Gastroesophageal sphincter (tissue), 3 donors: ENCODE data around the gene RMDN2.
"Not testable (repeated sequence)": the region's sequence is repeated elsewhere in the genome, so short reads cannot be mapped to it uniquely, and the experiment has no call there.

Experiments used
- CTCF ChIP-seq, 4 experiments: fragments of 200-600 bp in 2 of 4; fragments of 450-650 bp in 2 of 4; sonication (generic) in 1 of 4; IDR thresholded peaks; one replicate each; pipeline ENCODE4 v1.5.1; 2017 to 2019; ENCODE audit warnings: antibody characterized with exemption in 4 of 4, mild to moderate bottlenecking in 2 of 4, moderate library complexity in 2 of 4
- EP300 ChIP-seq: sonication (generic); formaldehyde crosslinking; IDR thresholded peaks from one replicate; pipeline ENCODE4 v1.6.1; 2017; ENCODE audit warnings: antibody characterized with exemption, mild to moderate bottlenecking
- POLR2A ChIP-seq, 2 donors: fragments of 450-650 bp; IDR thresholded peaks; one replicate each; pipeline ENCODE4 v1.6.1; 2017; ENCODE audit warnings: antibody characterized with exemption in 2 of 2, mild to moderate bottlenecking in 2 of 2, moderate library complexity in 1 of 2
- POLR2AphosphoS5 ChIP-seq: sonication (generic); formaldehyde crosslinking; IDR thresholded peaks from one replicate; pipeline ENCODE4 v1.6.1; 2017; ENCODE audit warnings: antibody characterized with exemption

DNA sequence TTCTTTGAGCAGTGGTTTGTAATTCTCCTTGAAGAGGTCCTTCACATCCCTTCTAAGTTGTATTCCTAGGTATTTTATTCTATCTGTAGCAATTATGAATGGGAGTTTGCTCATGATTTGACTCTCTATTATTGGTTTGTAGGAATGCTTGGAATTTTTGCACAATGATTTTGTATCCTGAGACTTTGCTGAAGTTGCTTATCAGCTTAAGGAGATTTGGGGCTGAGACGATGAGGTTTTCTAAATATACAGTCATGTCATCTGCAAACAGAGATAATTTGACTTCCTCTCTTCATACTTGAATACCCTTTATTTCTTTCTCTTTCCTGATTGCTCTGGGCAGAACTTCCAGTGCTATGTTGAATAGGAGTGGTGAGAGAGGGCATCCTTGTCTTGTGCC, 12.5 kb downstream of the RMDN2 start:
- TF ChIP-seq CTCF (IDR thresholded peaks at IDR 0.05); POLR2A (IDR thresholded peaks at IDR 0.05); EP300; POLR2AphosphoS5: not testable (repeated sequence)
